ENCODE results near the gene ALG11.
"Not testable (repeated sequence)": the region's sequence is repeated elsewhere in the genome, so short reads cannot be mapped to it uniquely, and the experiment has no call there.

The ALG11 gene, protein sequence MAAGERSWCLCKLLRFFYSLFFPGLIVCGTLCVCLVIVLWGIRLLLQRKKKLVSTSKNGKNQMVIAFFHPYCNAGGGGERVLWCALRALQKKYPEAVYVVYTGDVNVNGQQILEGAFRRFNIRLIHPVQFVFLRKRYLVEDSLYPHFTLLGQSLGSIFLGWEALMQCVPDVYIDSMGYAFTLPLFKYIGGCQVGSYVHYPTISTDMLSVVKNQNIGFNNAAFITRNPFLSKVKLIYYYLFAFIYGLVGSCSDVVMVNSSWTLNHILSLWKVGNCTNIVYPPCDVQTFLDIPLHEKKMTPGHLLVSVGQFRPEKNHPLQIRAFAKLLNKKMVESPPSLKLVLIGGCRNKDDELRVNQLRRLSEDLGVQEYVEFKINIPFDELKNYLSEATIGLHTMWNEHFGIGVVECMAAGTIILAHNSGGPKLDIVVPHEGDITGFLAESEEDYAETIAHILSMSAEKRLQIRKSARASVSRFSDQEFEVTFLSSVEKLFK

DNA sequence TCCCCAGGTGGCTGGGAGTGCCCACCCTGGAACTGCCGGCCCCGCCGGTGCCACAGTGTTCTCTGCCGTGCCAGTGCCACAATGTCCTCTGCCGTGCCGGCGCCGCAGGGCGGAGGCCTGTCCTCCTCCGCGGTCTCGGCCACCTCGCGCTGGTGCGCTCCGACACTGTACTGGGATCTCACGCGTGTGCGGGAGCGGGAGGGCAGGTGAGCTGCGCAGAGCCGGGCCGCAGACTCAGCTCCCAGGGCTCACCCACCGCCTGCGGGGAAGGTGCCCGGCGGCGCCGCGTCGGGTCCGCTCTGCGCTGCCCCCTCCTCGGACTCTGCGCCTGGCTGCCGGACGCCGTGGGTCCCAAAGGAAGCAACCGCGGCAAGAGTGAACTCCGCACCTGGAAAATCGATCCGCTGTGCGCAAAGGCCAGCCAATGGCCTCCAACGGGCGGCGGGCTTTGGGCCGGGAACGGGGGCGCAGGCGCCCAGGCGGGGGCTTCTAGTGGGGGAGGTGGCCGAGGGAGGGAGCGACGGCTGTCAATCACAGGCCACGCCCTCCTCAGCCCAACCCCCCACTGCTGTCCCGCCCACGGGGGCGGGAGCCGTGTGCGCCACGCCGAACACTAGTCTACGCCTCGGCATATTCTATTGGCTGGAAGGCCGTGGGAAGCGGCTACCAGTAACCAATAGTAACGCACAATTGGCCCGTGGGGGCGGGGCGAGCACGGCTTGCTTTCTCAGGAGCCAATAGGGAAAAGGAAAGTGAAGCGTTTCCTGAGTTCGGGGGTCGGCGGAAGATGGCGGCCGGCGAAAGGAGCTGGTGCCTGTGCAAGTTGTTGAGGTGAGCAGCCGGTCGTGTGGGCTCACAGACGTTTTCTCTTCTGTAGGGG, at the start of gene ALG11:
ALG11 (plus strand) TSS at position 767 of the 880 bp plus-strand sequence; CDS start at position 788, 21 bp downstream.
- DNase-seq (ENCODE audit: low read depth), result peak; percentile 100

DNA sequence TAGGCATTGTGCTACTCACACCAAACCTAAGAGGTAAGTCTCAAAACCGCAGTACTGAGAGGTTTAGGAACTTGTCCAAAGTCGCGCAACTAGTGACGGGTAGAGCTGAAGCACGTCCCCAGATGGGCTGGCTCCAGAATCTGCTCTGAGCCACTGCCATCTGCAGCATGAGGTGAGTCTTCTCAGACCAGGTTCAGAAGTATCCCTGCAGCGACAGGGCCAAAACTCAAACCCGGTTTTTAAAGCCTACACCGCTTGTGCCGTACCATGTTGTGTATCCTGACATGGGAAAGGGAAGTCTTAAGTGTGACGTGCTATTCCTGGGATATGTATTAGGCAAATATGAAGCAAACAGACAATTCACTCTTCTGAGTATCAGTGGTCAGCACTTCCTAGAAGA, 46.0 kb upstream of the ALG11 start:
- DNase-seq (ENCODE audit: low read depth), result no peak

DNA sequence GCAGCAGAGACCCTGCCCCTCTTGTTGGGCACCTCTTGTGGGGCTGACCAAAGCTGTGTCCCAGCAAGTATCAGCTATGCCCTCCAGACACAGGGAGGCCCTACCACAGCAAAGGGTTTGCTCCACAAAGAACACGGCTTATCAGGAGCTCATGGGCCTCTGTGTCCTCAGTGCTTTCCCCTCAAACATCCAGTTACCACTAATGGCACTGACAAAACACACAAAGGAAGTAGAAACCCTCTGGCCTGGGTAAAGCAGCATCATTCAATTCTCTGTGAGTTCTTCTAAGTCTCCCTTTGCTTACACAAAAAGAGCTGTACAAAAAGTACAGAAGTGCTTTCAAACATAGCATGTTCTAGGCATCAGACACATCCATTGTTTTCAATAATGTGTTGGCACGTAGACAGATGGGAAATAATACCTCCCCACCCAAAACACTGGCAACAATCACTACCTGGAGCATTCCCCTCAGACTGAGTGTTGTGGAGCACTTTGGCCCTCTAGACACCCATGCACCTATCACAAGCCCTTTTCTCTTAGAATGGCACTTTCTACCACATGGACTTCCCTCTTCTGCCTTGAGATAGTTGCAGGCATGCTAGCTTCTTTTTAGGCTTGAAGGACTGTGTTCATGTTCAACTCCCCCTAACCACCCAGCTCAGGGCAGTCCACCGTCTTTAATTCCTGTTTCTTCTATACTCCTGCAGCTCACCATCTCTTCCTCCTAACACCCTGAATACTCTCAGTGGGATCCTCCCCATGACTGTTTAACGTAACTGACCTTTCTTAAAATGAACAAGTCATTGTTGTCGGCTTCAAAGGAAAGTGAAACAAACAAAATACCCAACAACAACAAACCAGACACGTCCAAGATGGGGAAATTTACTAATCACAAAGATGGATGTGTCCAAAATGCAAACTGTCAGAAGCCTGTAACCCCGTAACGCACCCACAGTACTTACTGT, 44.4 kb upstream of the ALG11 start:
- DNase-seq (ENCODE audit: low read depth), result no peak

DNA sequence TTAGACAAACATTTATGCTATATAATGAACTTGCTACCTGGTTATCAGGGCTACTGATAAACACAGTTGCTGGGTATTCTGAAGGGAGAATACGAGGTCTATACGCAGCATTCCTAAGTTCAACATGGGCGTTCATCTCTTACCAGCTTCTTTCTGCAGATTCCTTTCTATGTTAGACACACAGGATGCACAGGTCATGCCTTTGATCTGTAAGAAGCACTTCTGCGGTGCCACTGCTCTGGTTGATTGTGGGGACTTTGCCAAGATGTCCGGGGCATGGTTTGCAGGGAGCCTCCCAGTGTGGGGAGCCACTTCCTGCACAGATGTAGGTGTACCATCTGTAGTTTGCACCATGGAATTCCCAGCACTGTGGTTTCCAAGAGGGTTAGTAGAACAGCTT, 41.8 kb upstream of the ALG11 start:
- DNase-seq (ENCODE audit: low read depth), result no peak

DNA sequence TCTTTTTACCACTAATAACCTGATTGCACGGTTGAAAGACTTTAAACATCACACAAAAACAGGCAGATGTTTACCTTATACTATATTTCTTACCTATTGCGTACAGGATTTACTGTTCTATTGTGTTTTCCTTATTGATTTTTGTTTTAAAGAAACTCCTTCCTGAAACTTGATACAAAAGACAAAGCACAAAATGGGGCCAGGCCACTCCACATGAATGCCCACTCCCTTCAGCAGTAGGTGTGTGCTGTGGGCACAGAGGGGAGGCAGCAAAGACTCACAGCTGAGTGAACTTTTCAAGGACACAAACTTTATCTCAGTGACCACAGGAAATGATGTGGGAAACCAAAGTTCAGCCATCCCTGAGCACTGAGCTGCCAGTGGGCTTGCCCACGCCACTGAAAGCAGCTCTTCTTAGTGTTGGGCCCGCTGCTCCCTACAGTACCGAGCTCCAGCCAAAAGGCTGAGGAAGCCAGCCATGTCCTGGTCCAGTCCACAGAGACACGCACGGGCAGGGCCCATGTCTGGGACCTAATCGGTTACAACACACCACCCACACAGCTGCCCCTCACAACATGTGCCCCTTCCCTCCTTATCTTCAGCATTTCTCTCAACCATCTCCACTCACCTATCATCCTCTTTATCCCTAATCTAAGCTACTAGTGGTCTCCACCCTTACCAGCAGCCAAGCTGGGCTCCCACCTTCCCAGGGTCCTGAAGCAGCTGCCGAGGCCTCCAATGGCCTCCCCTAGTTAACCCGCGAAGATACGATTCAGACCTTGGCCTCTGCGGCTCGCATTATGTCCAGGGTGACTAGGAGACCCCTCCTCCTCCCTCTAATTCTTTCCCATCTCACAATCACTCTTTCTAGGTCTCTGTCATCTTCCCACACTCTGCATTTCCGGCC, 40.4 kb upstream of the ALG11 start:
- DNase-seq (ENCODE audit: low read depth), result no peak

DNA sequence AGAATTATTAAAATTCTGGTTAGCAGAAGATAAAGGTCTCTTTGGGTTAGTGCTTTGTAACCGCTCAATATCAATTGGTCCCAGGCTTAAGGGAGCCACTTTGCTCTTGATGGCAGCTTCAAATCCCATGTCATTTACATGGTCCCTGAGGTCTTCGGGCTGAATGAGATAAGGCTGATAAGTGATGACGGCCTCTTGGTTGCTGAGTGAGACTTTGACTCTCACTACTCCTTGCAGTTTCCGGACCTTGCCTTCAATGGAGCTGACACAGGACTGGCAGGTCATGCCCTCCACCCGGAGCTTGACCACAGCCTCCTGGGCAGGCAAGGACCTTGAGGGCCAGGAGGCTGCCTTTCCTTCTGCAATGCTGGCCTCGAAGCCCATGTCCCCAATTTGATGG, 37.7 kb upstream of the ALG11 start:
- DNase-seq (ENCODE audit: low read depth), result no peak

DNA sequence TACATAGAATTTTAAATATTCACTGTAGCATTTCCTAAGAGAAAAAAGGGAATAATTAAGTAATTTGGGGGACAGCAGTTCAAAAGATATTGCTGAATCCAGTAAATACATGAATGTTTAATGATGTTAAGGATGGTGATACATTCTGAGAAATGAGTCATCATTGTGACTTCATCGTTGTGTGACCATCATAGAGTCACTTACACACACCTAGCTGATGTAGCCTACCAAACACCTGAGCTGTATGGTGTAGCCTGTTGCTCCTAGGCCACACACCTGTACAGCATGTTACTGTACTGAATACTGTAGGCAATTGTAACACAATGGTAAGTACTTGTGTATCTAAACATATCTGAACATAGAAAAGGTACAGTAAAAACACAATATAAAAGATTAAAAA, 35.8 kb upstream of the ALG11 start:
- no peak for DNase-seq (ENCODE audit: low read depth)

DNA sequence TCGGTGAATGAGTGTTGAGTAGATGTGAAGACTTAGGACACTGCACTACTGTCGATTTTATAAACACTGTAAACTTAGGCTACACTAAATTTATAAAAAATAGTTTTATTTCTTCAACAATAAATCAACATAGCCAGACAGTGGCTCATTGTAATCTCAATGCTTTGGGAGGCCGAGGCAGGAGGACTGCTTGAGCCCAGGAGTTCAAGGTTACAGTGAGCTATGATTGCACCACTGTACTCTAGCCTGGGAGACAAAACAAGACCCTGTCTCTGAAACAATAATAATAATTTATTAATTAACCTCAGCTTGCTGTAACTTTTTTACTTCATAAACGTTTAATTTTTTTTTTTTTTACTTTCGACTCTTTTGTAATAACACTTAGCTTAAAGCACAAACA, 35.3 kb upstream of the ALG11 start:
- no peak for DNase-seq (ENCODE audit: low read depth)

DNA sequence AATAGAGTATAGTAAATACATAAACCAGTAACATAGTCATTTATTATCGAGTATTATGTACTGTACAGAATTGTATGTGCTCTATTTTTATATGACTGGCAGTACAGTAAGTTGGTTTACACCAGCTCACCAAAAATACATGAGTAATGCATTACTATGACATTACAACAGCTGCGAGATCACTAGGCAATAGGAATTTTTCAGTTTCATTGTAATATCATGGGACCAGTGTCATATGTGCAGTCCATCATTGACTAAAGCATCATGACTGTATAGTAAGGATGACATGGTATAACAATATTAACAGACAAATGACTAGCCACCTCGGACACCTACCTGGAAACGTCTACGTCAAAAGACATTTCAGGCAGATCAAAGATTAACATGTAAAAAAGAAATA, 34.6 kb upstream of the ALG11 start:
- DNase-seq (ENCODE audit: low read depth), result no peak

DNA sequence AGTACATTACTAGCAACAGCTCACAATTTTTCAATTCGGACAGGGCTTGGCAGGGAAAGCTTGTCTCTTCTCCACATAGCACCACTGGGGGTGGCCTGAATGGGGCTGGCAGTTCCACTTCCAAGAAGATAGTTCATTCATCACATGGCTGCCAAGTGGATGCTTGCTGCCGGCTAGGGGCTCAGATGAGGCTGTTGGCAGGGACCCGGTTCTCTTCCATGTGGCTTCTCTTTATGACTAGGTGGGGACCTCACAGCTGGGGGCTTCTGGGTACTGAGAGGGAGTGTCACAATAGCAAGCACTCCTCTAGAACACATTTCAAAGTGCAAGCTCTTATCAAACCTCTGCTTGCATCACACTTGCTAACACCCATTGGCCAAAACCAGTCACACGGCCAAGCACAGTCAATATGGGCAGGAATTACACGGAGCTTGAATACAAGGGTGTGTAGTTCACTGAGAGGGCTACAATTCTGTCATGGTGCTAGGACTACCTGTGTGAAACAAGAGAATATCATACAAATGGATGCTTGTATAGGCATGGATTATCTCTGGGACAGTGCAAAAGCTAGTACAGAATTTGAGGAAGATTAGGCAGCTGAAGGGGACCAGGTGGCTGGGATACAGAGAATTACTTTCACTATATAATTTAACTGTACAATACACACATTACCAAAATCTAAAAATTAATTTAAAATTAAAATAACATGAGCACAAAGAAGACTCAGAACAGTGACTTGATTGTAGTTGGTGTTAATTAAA, 33.2 kb upstream of the ALG11 start:
- DNase-seq (ENCODE audit: low read depth), result no peak

DNA sequence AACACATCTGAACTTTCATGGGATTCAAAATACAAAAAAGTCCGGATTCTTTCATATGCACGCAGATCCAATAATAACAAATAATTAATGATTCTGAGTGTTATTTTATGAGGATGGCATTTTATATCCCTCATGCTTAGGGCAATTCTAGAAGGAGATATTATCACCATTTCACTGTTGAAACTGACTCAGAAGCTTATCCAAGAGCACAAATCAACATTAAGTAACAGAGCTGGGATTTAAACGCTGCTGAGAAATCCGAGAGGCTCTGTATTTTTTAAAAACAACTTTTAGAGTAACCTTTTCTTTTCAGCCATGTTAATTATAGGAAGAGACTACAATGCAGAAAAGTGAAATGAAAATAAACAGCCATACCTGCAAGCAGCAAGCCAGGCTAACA, 31.3 kb upstream of the ALG11 start:
- no peak for DNase-seq (ENCODE audit: low read depth)

DNA sequence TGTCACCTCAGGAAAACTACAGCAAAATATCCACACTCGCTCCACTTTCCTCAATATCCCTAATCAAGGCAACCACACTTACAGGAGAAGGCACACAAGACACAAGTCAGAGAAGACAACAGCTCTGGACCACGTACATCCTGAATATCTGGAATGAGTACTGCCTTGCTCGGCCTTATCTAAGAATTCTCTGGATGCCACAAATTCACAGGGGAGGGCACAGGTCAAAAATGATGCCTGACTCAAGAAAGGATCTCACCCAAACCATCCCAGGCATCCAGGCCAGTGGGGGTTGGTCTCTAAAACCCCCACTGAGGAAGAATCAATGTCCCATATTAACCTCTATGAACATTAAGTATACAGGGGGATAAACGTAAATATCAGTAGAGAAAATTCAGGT, 30.8 kb upstream of the ALG11 start:
- DNase-seq (ENCODE audit: low read depth), result no peak

DNA sequence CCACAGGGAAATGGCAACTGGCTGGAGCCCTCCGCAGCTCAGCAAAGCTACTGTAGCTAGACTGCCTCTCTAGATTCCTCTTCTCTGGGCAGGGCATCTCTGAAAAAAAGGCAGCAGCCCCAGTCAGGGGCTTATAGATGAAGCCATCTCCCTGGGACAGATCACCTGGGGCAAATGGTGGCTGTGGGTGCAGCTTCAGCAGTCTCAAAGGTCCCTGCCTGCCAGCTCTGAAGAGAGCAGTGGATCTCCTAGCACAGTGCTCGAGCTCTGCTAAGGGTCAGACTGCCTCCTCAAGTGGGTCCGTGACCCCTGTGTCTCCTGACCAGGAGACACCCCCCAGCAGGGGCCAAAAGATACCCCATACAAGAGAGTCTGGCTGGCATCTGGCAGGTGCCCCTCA, 28.9 kb upstream of the ALG11 start:
- DNase-seq (ENCODE audit: low read depth), result not testable (repeated sequence)

DNA sequence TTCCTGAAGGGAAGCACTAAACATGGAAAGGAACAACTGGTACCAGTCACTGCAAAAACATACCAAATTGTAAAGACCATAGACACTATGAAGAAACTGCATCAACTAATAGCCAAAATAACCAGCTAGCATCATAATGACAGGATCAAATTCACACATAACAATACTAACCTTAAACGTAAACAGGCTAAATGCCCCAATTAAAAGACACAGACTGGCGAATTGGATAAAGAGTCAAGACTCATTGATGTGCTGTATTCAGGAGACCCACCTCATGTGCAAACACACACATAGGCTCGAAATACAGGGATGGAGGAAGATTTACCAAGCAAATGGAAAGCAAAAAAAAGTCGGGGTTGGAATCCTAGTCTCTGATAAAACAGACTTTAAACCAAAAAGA, 27.3 kb upstream of the ALG11 start:
- not testable (repeated sequence) for DNase-seq (ENCODE audit: low read depth)

DNA sequence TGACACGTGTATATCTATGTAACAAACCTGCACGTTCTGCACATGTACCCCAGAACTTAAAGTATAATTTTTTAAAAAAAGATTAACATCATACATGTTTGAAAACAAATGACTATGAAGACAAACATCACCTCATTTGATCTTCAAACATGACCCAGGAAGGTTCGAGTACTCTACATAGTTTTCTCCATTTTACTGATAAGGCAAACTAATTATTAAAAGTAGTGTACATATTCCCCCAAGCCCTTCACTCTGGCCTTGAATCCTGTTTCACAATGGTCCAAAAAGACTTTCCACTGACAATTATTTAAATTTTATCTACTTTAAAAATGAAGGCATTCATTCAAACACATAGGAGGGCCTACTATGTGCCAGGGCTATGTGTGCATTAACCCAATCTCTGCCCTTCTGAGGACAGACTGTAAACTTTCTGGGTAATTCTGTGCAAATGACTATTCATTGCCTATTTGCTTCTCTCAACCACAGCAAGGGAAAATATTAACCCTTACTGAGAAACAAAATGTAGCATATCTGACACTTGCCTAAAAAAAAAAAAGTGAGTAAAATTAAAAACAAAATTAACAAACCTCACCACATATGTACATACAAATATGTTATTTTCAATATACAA, 23.1 kb upstream of the ALG11 start:
- DNase-seq (ENCODE audit: low read depth), result no peak

DNA sequence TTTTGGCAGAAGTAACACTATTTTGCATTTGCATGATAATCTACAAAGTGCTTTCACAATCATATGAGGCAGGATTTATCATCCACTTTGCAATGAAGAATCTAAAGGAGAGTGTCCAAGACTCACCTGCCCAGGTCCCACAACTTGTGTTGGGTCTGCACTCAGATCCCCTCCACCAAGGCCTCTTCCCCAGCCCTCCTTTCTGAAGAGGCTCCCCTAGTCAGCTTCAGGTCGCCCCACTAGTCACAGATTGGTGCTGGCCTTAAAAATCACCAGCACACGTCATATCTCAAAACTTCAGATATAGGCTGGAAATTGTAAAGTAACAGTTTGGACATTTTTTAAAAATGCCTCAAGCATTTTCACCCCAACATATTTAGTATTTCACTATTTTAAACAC, 18.5 kb upstream of the ALG11 start:
- DNase-seq (ENCODE audit: low read depth), result no peak

DNA sequence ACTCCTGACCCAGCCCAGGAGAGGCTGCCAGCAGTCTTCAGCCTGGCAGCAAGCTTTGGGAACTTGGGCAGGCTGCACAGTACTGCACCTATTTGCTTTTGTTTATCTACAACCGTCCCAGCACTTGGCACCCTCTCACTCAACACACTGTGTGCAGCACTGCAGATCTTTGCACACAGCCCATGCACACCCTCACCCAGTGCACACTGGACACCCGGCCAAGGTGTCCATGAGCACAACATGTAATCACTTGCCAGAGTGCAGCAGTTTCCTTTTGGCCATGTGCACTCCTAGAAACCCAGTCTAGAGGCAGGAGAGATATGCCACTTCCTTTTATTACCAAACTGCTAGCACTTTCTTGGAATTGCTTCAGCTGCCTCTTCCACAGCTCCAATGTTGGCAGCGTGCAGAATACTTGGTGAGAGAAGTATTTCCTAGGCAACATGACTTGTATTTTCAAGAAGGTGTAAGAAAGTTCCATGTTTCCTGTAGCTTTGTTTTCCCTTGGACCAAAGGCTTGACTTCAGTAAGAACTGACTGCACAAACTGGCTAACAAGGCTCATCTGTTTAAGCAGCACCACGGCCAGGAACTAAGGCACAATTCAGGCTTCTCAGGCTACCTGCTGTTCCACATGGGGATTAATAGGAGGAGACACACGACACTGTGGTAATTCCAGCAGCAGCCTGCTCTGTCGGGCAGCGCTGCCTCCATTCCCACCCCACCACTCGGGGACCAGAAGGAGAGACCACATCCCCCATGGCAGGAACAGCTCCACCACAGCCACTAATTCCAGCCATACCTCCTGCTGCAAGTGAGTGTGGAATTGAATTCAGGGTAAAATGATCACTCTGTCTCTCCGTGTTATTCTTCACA, 16.3 kb upstream of the ALG11 start:
- no peak for DNase-seq (ENCODE audit: low read depth)

DNA sequence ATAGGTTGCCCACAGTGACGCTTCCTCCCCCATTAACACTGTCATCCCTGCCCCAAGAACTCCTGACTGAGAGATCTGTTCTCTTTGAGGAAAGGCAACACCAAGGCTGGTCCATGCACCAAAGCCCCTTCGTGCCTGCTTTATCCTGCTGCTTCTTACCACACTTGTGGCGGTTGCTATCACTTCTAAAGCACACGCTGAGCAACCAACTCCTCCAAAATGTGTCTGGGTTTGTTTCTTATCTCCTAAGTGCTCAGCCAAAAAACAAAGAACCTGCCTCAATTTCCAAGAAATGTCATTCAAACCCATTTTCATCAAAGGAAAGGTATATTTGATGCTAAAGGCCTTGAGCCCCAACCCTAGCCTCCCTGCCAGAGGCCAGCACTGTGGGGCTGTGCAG, 15.6 kb upstream of the ALG11 start:
- DNase-seq (ENCODE audit: low read depth), result no peak

DNA sequence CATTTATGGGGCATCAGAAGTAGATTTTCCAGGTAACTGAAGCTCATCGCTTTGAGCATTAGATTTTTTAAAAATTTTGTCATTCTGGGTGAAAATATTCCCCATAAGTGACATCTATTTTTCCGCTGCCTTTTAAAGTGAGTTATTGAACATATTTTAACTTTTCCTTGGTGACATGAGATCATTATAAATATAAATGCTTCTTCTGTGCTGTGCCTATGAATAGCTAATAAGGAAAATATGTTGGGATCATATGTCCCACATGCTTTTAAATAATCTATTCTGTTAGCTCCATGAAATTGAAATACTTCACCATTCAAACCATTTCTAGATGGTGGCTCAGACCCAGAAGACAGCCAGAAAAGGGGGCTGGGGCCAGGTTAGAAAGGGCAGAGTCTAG, 15.0 kb upstream of the ALG11 start:
- DNase-seq (ENCODE audit: low read depth), result no peak
